Tibial nerve (tissue), 4 donors: ENCODE results near the gene LMCD1. TPM values are rescaled to one million over a fixed set of nuclear protein-coding genes. Genes with fewer than 3 reads are reported as not detected.
A peak's percentile ranks its signal among the peaks of the same experiment; 100 is the strongest.

ENCODE experiments used
- DNase-seq, 2 donors: peaks; one replicate each; pipeline ENCODE4 v3.0.0-alpha.2; 2019; ENCODE audit warnings: low spot score in 2 of 2
- H3K27ac ChIP-seq, 4 donors: fragments of 200-600 bp; sonication (generic) in 3 of 4; one replicate each; pipeline ENCODE4 v1.5.1; 2017 to 2019; ENCODE audit warnings: mild to moderate bottlenecking in 1 of 4
- H3K27me3 ChIP-seq, 2 donors: fragments of 200-600 bp; sonication (generic) in 1 of 2; one replicate each; pipeline versions ENCODE4 v1.5.1 to v1.6.0; 2017 to 2019
- H3K36me3 ChIP-seq, 3 donors: fragments of 200-600 bp; sonication (generic); one replicate each; pipeline ENCODE4 v1.5.1; 2018 to 2019
- H3K4me1 ChIP-seq, 4 donors: fragments of 200-600 bp; sonication (generic) in 3 of 4; one replicate each; pipeline ENCODE4 v1.5.1; 2017 to 2019
- H3K4me3 ChIP-seq, 4 donors: fragments of 200-600 bp; sonication (generic) in 3 of 4; one replicate each; pipeline ENCODE4 v1.5.1; 2017 to 2019; ENCODE audit warnings: mild to moderate bottlenecking in 1 of 4, moderate library complexity in 1 of 4
- H3K9me3 ChIP-seq, 4 donors: fragments of 200-600 bp; sonication (generic) in 3 of 4; one replicate each; pipeline ENCODE4 v1.5.1; 2017 to 2019
- CTCF ChIP-seq, 5 experiments: fragments of 200-600 bp in 3 of 5; fragments of 450-650 bp in 2 of 5; sonication (generic) in 3 of 5; IDR thresholded peaks; one replicate each; pipeline ENCODE4 v1.5.1; 2016 to 2019; ENCODE audit warnings: antibody characterized with exemption in 5 of 5, mild to moderate bottlenecking in 3 of 5, moderate library complexity in 2 of 5
- EP300 ChIP-seq, 2 donors: sonication (generic); formaldehyde crosslinking; IDR thresholded peaks; one replicate each; pipeline ENCODE4 v1.6.1; 2017; ENCODE audit warnings: antibody characterized with exemption in 2 of 2, mild to moderate bottlenecking in 1 of 2
- POLR2A ChIP-seq, 2 donors: fragments of 450-650 bp; IDR thresholded peaks; one replicate each; pipeline ENCODE4 v1.6.1; 2017; ENCODE audit warnings: antibody characterized with exemption in 2 of 2, mild to moderate bottlenecking in 2 of 2, moderate library complexity in 2 of 2
- WGBS, 2 donors: methylation state at CpG; one replicate each; pipeline ENCODE4 v1.1.5; 2018; 5-methylcytosine and 5-hydroxymethylcytosine counted together
- total RNA-seq, 4 donors: library from RNA; depleted of rRNA; stranded (reverse); fragments of >200 nt; gene quantifications; one replicate each; pipeline ENCODE4 v1.1.0, GENCODE V29; 2016

The LMCD1 gene
- total RNA-seq, 4 donors from 2014 or later = 81.2 to 147 (median 92.9) TPM

- H3K4me1 ChIP-seq = peaks cover 0 to 54% (median 9%) of the 10 kb centered on the region in 4 donors
- DNase-seq = no peak
- H3K9me3 ChIP-seq = no peaks in the 10 kb centered on the region
- H3K27ac ChIP-seq = no peak overlapping the region
- H3K4me3 ChIP-seq = no peak overlapping the region
- H3K27me3 ChIP-seq = no peaks in the 10 kb centered on the region
- TF ChIP-seq EP300 (IDR thresholded peaks at IDR 0.05) (no peak), CTCF (IDR thresholded peaks at IDR 0.05) (no peak), POLR2A (IDR thresholded peaks at IDR 0.05) (no peak)
- peaks cover 0 to 31% (median 0%) of the 10 kb centered on the region in 3 donors for H3K36me3 ChIP-seq
- WGBS, 2 donors = 93 to 98% methylated on average over 6 of the region's 6 CpGs
These were observed 57.7 kb downstream of the LMCD1 start for GRCh38 chr3:8559351-8559750.

GRCh38 chr3:8560366-8561007 is 58.9 kb downstream of the LMCD1 start:
- H3K4me3 ChIP-seq = no peak overlapping the region
- no peak for TF ChIP-seq POLR2A (IDR thresholded peaks at IDR 0.05)
- H3K27ac ChIP-seq = peak overlapping the region in 2 of 4 donors; percentile 12 to 52
- no peaks in the 10 kb centered on the region for H3K27me3 ChIP-seq
- DNase-seq = no peak
- H3K36me3 ChIP-seq = peaks cover 0 to 36% (median 0%) of the 10 kb centered on the region in 3 donors
- no peaks in the 10 kb centered on the region for H3K9me3 ChIP-seq
- WGBS, 2 donors = 80 to 84% methylated on average over 5 of the region's 5 CpGs
- H3K4me1 ChIP-seq = peaks cover 0 to 43% (median 2%) of the 10 kb centered on the region in 4 donors

GRCh38 chr3:8561370-8561769 is 59.7 kb downstream of the LMCD1 start:
- H3K27ac ChIP-seq = peak overlapping the region in 1 of 4 donors; percentile 12
- peaks cover 0 to 34% (median 2%) of the 10 kb centered on the region in 4 donors for H3K4me1 ChIP-seq
- H3K27me3 ChIP-seq = no peaks in the 10 kb centered on the region
- peak in 1 of 2 donors; percentile 21 for DNase-seq
- H3K36me3 ChIP-seq = peaks cover 0 to 45% (median 0%) of the 10 kb centered on the region in 3 donors
- H3K9me3 ChIP-seq = no peaks in the 10 kb centered on the region
- H3K4me3 ChIP-seq = no peak overlapping the region
- WGBS, 2 donors = 53 to 58% methylated on average over 4 of the region's 4 CpGs
- no peak for TF ChIP-seq CTCF (IDR thresholded peaks at IDR 0.05)
- no peak for TF ChIP-seq POLR2A (IDR thresholded peaks at IDR 0.05)
- no peak for TF ChIP-seq EP300 (IDR thresholded peaks at IDR 0.05)

- Histone ChIP-seq H3K27me3 (no peaks in the 10 kb centered on the region), H3K4me1 (peaks cover 0 to 26% (median 2%) of the 10 kb centered on the region in 4 donors), H3K36me3 (peaks cover 0 to 53% (median 0%) of the 10 kb centered on the region in 3 donors), H3K27ac (peak overlapping the region in 1 of 4 donors; percentile 27), H3K4me3 (no peak overlapping the region), H3K9me3 (no peaks in the 10 kb centered on the region)
- WGBS, 2 donors = 74 to 82% methylated on average over 3 of the region's 3 CpGs
- no peak for TF ChIP-seq EP300 (IDR thresholded peaks at IDR 0.05)
- no peak for TF ChIP-seq POLR2A (IDR thresholded peaks at IDR 0.05)
- no peak for TF ChIP-seq CTCF (IDR thresholded peaks at IDR 0.05)
- DNase-seq = no peak
These were observed 60.5 kb downstream of the LMCD1 start for GRCh38 chr3:8562081-8562595.

GRCh38 chr3:8563146-8563545 is 61.5 kb downstream of the LMCD1 start:
- 75 to 78% methylated on average over 4 of the region's 4 CpGs for WGBS, 2 donors
- H3K4me1 ChIP-seq = peaks cover 0 to 18% (median 0%) of the 10 kb centered on the region in 4 donors
- TF ChIP-seq CTCF (IDR thresholded peaks at IDR 0.05) (no peak), POLR2A (IDR thresholded peaks at IDR 0.05) (no peak), EP300 (IDR thresholded peaks at IDR 0.05) (no peak)
- no peak overlapping the region for H3K4me3 ChIP-seq
- DNase-seq = no peak
- H3K36me3 ChIP-seq = peaks cover 0 to 54% (median 0%) of the 10 kb centered on the region in 3 donors
- no peaks in the 10 kb centered on the region for H3K9me3 ChIP-seq
- no peaks in the 10 kb centered on the region for H3K27me3 ChIP-seq
- no peak overlapping the region for H3K27ac ChIP-seq
